Smooth muscle cell of bladder (primary cell): ENCODE measurements around the gene UBQLNL. TPM values are rescaled to one million over a fixed set of nuclear protein-coding genes. Genes with fewer than 3 reads are reported as not detected.

Experiments
- total RNA-seq: library from RNA; depleted of rRNA; stranded (reverse); fragments of >200 nt; gene quantifications from 2 replicates; pipeline ENCODE4 v1.2.3, GENCODE V29; 2014

UBQLNL gene, protein sequence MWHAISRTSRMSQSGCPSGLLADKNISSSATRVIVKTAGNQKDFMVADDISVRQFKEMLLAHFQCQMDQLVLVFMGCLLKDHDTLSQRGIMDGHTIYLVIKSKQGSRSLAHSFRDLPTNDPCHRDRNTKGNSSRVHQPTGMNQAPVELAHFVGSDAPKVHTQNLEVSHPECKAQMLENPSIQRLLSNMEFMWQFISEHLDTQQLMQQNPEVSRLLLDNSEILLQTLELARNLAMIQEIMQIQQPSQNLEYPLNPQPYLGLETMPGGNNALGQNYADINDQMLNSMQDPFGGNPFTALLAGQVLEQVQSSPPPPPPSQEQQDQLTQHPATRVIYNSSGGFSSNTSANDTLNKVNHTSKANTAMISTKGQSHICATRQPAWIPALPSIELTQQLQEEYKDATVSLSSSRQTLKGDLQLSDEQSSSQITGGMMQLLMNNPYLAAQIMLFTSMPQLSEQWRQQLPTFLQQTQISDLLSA
- total RNA-seq: 0.14 and 0.18 TPM in 2 replicates

DNA sequence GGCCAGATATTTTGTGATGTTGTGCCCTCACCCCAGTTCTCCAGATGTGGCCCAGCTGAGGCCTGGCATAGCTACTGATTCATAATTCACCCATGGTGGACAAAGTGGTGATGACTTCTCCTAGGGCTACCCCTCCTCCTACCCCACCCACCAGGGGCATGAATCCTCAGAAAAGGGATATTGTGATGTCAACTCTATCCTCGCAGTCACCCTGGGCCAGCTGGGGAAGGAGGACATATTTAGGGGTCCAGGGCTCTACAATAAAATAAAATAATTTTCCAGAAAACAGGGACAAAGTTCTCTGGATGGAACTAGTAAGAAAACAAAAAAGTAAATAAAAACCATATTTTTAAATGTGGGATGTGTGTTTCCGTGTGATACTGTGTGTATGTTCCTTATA is at the start of gene UBQLNL:
Gene UBQLNL (minus strand): TSS at position 101 of the 400 bp plus-strand sequence. CDS start 258 bp downstream, outside the sequence.

DNA sequence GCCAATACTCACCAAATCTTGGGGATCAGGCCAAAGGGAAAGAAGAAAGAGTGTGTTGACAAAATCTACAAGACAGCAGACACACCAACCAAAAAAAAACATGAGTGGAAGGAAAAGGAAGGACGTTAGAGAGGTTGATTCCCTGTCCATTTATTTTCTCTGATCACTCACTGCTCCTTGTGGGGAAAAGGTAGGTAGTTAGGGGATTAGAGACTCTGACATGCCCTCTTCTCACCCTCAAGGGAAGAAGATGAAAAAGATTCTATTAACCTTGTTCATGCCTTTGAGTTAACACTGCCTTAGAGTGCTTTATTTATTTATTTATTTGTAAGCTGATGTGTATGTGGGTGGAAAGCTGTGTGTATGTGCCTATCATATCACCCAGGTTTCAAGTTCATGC is 31.9 kb upstream of the UBQLNL start, which contains the start of gene OR52H1:
Gene OR52H1 (minus strand): TSS at position 101 of the 400 bp plus-strand sequence. CDS start 3,035 bp downstream, outside the sequence.

DNA sequence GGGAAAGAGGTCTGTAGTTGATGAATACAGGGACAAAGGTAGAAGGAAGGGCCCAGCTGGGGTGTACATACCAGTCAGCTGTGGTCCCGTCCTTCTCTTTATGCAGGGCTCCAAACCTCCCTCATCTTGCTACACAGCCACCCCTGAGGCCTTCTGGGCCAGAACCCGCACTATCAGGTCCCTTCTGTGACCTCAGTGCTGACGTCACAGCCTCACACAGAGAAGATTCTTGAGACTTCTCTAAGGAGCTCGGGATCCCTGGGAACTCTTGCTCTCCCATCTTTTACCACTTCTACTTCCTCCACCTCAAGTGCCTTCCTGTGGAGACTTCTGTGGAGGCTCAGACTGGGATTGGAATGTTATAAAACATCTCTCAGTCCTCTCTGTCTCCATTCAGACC is 6.7 kb downstream of the UBQLNL start, which contains the start of gene UBQLN3:
Gene UBQLN3 (minus strand): TSS at position 155 of the 400 bp plus-strand sequence. CDS start 399 bp downstream, outside the sequence.

DNA sequence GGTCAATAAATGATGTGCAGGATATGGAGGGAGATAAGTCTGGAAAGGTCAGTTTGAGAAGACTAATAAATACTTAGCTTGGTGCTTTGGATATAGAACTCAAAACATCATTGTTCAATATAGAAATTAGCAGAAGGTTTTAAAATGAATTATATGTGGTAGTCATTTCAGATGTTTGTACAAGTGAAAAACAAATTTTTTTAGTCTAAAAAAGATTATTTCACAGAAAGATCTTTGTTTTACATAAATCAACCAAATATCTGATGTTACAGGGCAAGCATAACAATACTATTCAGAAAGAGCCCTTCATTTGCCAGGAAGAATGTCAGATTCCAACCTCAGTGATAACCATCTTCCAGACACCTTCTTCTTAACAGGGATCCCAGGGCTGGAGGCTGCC is 28.1 kb downstream of the UBQLNL start, which contains the start of gene OR52D1:
Gene OR52D1 (plus strand): TSS at position 301 of the 400 bp plus-strand sequence. CDS start 22 bp downstream, at position 323.

Other genes starting within 250 kb of the UBQLNL start
- 0.14 TPM in 1 of 2 replicates, not detected in the other for gene HBE1, start 246.8 kb downstream of the UBQLNL start, total RNA-seq
- gene OR51B4, start 214.8 kb downstream of the UBQLNL start, total RNA-seq: not detected in 2 replicates
- 0.18 TPM in 1 of 2 replicates, not detected in the other for gene OR51B2, start 192.4 kb downstream of the UBQLNL start, total RNA-seq
- 0.18 and 0.28 TPM in 2 replicates for gene OR51B5, start 173.2 kb downstream of the UBQLNL start, total RNA-seq
- gene OR51B6, start 165.2 kb downstream of the UBQLNL start, total RNA-seq: not detected in 2 replicates
- gene OR51M1, start 132.9 kb downstream of the UBQLNL start, total RNA-seq: not detected in 2 replicates
- gene OR51Q1, start 94.6 kb downstream of the UBQLNL start, total RNA-seq: not detected in 2 replicates
- gene OR51I1, start 75.2 kb downstream of the UBQLNL start, total RNA-seq: 0.28 TPM in 1 of 2 replicates, not detected in the other
- not detected in 2 replicates for gene OR51I2, start 67.4 kb downstream of the UBQLNL start, total RNA-seq
- gene OR52D1, start 28.0 kb downstream of the UBQLNL start, total RNA-seq: not detected in 2 replicates
- under 0.01 and 0.14 TPM in 2 replicates for gene UBQLN3, start 6.7 kb downstream of the UBQLNL start, total RNA-seq
- gene OR52H1, start 31.8 kb upstream of the UBQLNL start, total RNA-seq: 0.43 and 0.65 TPM in 2 replicates
- gene OR52B6, start 64.2 kb upstream of the UBQLNL start, total RNA-seq: not detected in 2 replicates
- gene TRIM6, start 79.9 kb upstream of the UBQLNL start, total RNA-seq: 3.0 and 4.6 TPM in 2 replicates
- 8.7 and 11.4 TPM in 2 replicates for gene TRIM34, start 108.3 kb upstream of the UBQLNL start, total RNA-seq
- gene TRIM5, start 168.4 kb upstream of the UBQLNL start, total RNA-seq: 38.5 and 43.5 TPM in 2 replicates
- 82.2 and 84.5 TPM in 2 replicates for gene TRIM22, start 173.1 kb upstream of the UBQLNL start, total RNA-seq
- gene OR56B1, start 219.7 kb upstream of the UBQLNL start, total RNA-seq: not detected in 2 replicates
- gene OR52N4, start 237.5 kb upstream of the UBQLNL start, total RNA-seq: not detected in 2 replicates